ENCODE measurements around the gene C16orf82. TPM values are rescaled to one million over a fixed set of nuclear protein-coding genes. Genes with fewer than 3 reads are reported as not detected.

The C16orf82 gene
- polyA plus RNA-seq, 1 donor from 2014 or later, result not detected

GRCh38 chr16:27029525-27029924 is 37.2 kb upstream of the C16orf82 start:
- Histone ChIP-seq H3K9me3 (ENCODE audit: low read length) (no peaks in the 10 kb centered on the region), H3K9ac (ENCODE audit: low read length) (no peak overlapping the region), H3K79me2 (replicated peaks; ENCODE audit: insufficient read depth, low read length) (no peaks in the 10 kb centered on the region), H3K4me3 (ENCODE audit: low read length) (no peak overlapping the region), H3K9me2 (ENCODE audit: insufficient read depth, low read length) (no peaks in the 10 kb centered on the region), H2AFZ (ENCODE audit: low read depth, low read length) (no peak overlapping the region), H3K27me3 (ENCODE audit: insufficient read depth, low read depth, low read length) (no peaks in the 10 kb centered on the region), H3K27ac (ENCODE audit: low read length) (no peak overlapping the region), H4K20me1 (ENCODE audit: insufficient read depth) (no peaks in the 10 kb centered on the region), H3K36me3 (ENCODE audit: insufficient read depth, low read length) (no peaks in the 10 kb centered on the region), H3F3A (ENCODE audit: insufficient read depth, low read length, poor library complexity, severe bottlenecking) (no peaks in the 10 kb centered on the region), H3K4me2 (ENCODE audit: low read length) (no peak overlapping the region)
- TF ChIP-seq SMC3 (conservative IDR thresholded peaks at IDR 0.05; ENCODE audit: poor library complexity), result no peak
- TF ChIP-seq CTCF (IDR thresholded peaks at IDR 0.05; ENCODE audit: poor library complexity, severe bottlenecking), result no peak
- no peak for TF ChIP-seq MXI1 (conservative IDR thresholded peaks at IDR 0.05; ENCODE audit: poor library complexity, severe bottlenecking)
- no peak for TF ChIP-seq RAD21 (conservative IDR thresholded peaks at IDR 0.05)
- no peak for TF ChIP-seq REST (IDR thresholded peaks at IDR 0.05; ENCODE audit: borderline replicate concordance)
- TF ChIP-seq TAF1 (IDR thresholded peaks at IDR 0.05; ENCODE audit: low read depth), result no peak
- TF ChIP-seq POLR2AphosphoS5 (IDR thresholded peaks at IDR 0.05), result no peak
- TF ChIP-seq EP300 (conservative IDR thresholded peaks at IDR 0.05; ENCODE audit: poor library complexity, severe bottlenecking), result no peak
- no peak for TF ChIP-seq EZH2 (IDR thresholded peaks at IDR 0.05; ENCODE audit: borderline replicate concordance, insufficient read depth, low read length, poor library complexity, severe bottlenecking)

GRCh38 chr16:27033281-27033979 is 33.3 kb upstream of the C16orf82 start:
- no peaks in the 10 kb centered on the region for H4K20me1 ChIP-seq (ENCODE audit: insufficient read depth)
- no peak overlapping the region for H2AFZ ChIP-seq (ENCODE audit: low read depth, low read length)
- H3K36me3 ChIP-seq (ENCODE audit: insufficient read depth, low read length), result no peaks in the 10 kb centered on the region
- no peaks in the 10 kb centered on the region for H3F3A ChIP-seq (ENCODE audit: insufficient read depth, low read length, poor library complexity, severe bottlenecking)
- H3K9ac ChIP-seq (ENCODE audit: low read length), result no peak overlapping the region
- H3K4me2 ChIP-seq (ENCODE audit: low read length), result no peak overlapping the region
- no peak overlapping the region for H3K4me3 ChIP-seq (ENCODE audit: low read length)
- H3K9me2 ChIP-seq (ENCODE audit: insufficient read depth, low read length), result no peaks in the 10 kb centered on the region
- no peak for TF ChIP-seq CTCF (IDR thresholded peaks at IDR 0.05; ENCODE audit: poor library complexity, severe bottlenecking)
- no peak for TF ChIP-seq POLR2AphosphoS5 (IDR thresholded peaks at IDR 0.05)
- TF ChIP-seq EP300 (conservative IDR thresholded peaks at IDR 0.05; ENCODE audit: poor library complexity, severe bottlenecking), result no peak
- no peak for TF ChIP-seq REST (IDR thresholded peaks at IDR 0.05; ENCODE audit: borderline replicate concordance)
- no peak for TF ChIP-seq TAF1 (IDR thresholded peaks at IDR 0.05; ENCODE audit: low read depth)
- TF ChIP-seq MXI1 (conservative IDR thresholded peaks at IDR 0.05; ENCODE audit: poor library complexity, severe bottlenecking), result no peak
- no peak for TF ChIP-seq EZH2 (IDR thresholded peaks at IDR 0.05; ENCODE audit: borderline replicate concordance, insufficient read depth, low read length, poor library complexity, severe bottlenecking)
- TF ChIP-seq RAD21 (conservative IDR thresholded peaks at IDR 0.05), result no peak
- TF ChIP-seq SMC3 (conservative IDR thresholded peaks at IDR 0.05; ENCODE audit: poor library complexity), result no peak
- H3K9me3 ChIP-seq (ENCODE audit: low read length), result no peaks in the 10 kb centered on the region
- H3K27ac ChIP-seq (ENCODE audit: low read length), result no peak overlapping the region
- no peaks in the 10 kb centered on the region for H3K27me3 ChIP-seq (ENCODE audit: insufficient read depth, low read depth, low read length)
- H3K79me2 ChIP-seq (replicated peaks; ENCODE audit: insufficient read depth, low read length), result no peaks in the 10 kb centered on the region

Data from neural cell (in vitro differentiated cells).